ENCODE results near the gene SSBP4.
A peak's percentile ranks its signal among the peaks of the same experiment; 100 is the strongest.

The SSBP4 gene

GRCh38 chr19:18406749-18407148, 12.4 kb upstream of the SSBP4 start:
- DNase-seq (ENCODE audit: insufficient read length, low spot score) (no peak), FAIRE-seq (no peak)
- no peak for TF ChIP-seq POLR2A (IDR thresholded peaks at IDR 0.05; ENCODE audit: low read depth, low read length)

- no peak for TF ChIP-seq POLR2A (IDR thresholded peaks at IDR 0.05; ENCODE audit: low read depth, low read length)
- DNase-seq (ENCODE audit: insufficient read length, low spot score) (no peak), FAIRE-seq (no peak)
Observed at GRCh38 chr19:18408053-18408476, 11.1 kb upstream of the SSBP4 start.

- no peak for DNase-seq (ENCODE audit: insufficient read length, low spot score)
- no peak for FAIRE-seq
- TF ChIP-seq POLR2A (IDR thresholded peaks at IDR 0.05; ENCODE audit: low read depth, low read length), result no peak
Observed at GRCh38 chr19:18412610-18413239, 6.5 kb upstream of the SSBP4 start.

- TF ChIP-seq POLR2A (IDR thresholded peaks at IDR 0.05; ENCODE audit: low read depth, low read length), result no peak
- FAIRE-seq (no peak), DNase-seq (ENCODE audit: insufficient read length, low spot score) (no peak)
Observed at GRCh38 chr19:18414504-18415177, 4.6 kb upstream of the SSBP4 start.

- FAIRE-seq (no peak), DNase-seq (ENCODE audit: insufficient read length, low spot score) (no peak)
- TF ChIP-seq POLR2A (IDR thresholded peaks at IDR 0.05; ENCODE audit: low read depth, low read length), result peak; percentile 71
Observed at GRCh38 chr19:18415178-18415867, 3.9 kb upstream of the SSBP4 start.

- FAIRE-seq, result no peak
- TF ChIP-seq POLR2A (IDR thresholded peaks at IDR 0.05; ENCODE audit: low read depth, low read length), result no peak
- no peak for DNase-seq (ENCODE audit: insufficient read length, low spot score)
Observed at GRCh38 chr19:18416778-18417249, 2.4 kb upstream of the SSBP4 start.

GRCh38 chr19:18417250-18418028, 1.8 kb upstream of the SSBP4 start:
- DNase-seq (ENCODE audit: insufficient read length, low spot score), result peak; percentile 84
- FAIRE-seq, result no peak
- no peak; the same call in 1 of the 2 replicates for TF ChIP-seq POLR2A (IDR thresholded peaks at IDR 0.05; ENCODE audit: low read depth, low read length)

- no peak for DNase-seq (ENCODE audit: insufficient read length, low spot score)
- no peak for FAIRE-seq
- TF ChIP-seq POLR2A (IDR thresholded peaks at IDR 0.05; ENCODE audit: low read depth, low read length), result no peak
Observed at GRCh38 chr19:18418029-18418482, 1.1 kb upstream of the SSBP4 start.

- TF ChIP-seq POLR2A (IDR thresholded peaks at IDR 0.05; ENCODE audit: low read depth, low read length), result no peak
- FAIRE-seq (no peak), DNase-seq (ENCODE audit: insufficient read length, low spot score) (no peak)
Observed at GRCh38 chr19:18418483-18419194, 559 bp upstream of the SSBP4 start.

- DNase-seq (ENCODE audit: insufficient read length, low spot score) (no peak), FAIRE-seq (no peak)
- TF ChIP-seq POLR2A (IDR thresholded peaks at IDR 0.05; ENCODE audit: low read depth, low read length), result no peak
Observed at GRCh38 chr19:18419699-18420460, 682 bp downstream of the SSBP4 start.

GRCh38 chr19:18420930-18421329, 1.7 kb downstream of the SSBP4 start:
- no peak for FAIRE-seq
- TF ChIP-seq POLR2A (IDR thresholded peaks at IDR 0.05; ENCODE audit: low read depth, low read length), result no peak
- no peak for DNase-seq (ENCODE audit: insufficient read length, low spot score)

- FAIRE-seq, result no peak
- DNase-seq (ENCODE audit: insufficient read length, low spot score), result no peak
- no peak for TF ChIP-seq POLR2A (IDR thresholded peaks at IDR 0.05; ENCODE audit: low read depth, low read length)
Observed at GRCh38 chr19:18421371-18421959, 2.3 kb downstream of the SSBP4 start.

All from H54 (cell line).